Smooth muscle cell (in vitro differentiated cells): ENCODE measurements around the gene SQSTM1. TPM values are rescaled to one million over a fixed set of nuclear protein-coding genes. Genes with fewer than 3 reads are reported as not detected.
"Not testable (repeated sequence)": the region's sequence is repeated elsewhere in the genome, so short reads cannot be mapped to it uniquely, and the experiment has no call there.

Experiments
- DNase-seq: peaks from one replicate; lab custom pipeline; 2025; ENCODE audit not compliant: unreplicated experiment; lab: John Stamatoyannopoulos, UW
- H2AFZ ChIP-seq: fragments of 200-600 bp; sonication (generic); 2 replicates; pipeline ENCODE4 v1.6.0; 2016; ENCODE audit warnings: antibody characterized with exemption, low read depth, mild to moderate bottlenecking
- H3F3A ChIP-seq: fragments of 200-600 bp; sonication (generic); 2 replicates; pipeline ENCODE4 v1.6.0; 2017; ENCODE audit warnings: antibody characterized with exemption, low read depth
- H3K27ac ChIP-seq: fragments of 200-600 bp; sonication (generic); 2 replicates; pipeline ENCODE4 v1.5.1; 2016; ENCODE audit warnings: low read depth, mild to moderate bottlenecking
- H3K27me3 ChIP-seq: fragments of 200-600 bp; sonication (generic); 2 replicates; pipeline ENCODE4 v1.6.1; 2016; ENCODE audit warnings: low read depth, mild to moderate bottlenecking
- H3K36me3 ChIP-seq: fragments of 200-600 bp; sonication (generic); 2 replicates; pipeline ENCODE4 v1.5.1; 2016; ENCODE audit warnings: low read depth
- H3K4me1 ChIP-seq: fragments of 200-600 bp; sonication (generic); 2 replicates; pipeline ENCODE4 v1.5.1; 2016; ENCODE audit warnings: low read depth
- H3K4me2 ChIP-seq: fragments of 200-600 bp; sonication (generic); 2 replicates; pipeline ENCODE4 v1.6.0; 2016; ENCODE audit warnings: mild to moderate bottlenecking
- H3K4me3 ChIP-seq: fragments of 200-600 bp; sonication (generic); 2 replicates; pipeline ENCODE4 v1.5.1; 2016; ENCODE audit warnings: mild to moderate bottlenecking
- H3K79me2 ChIP-seq: fragments of 200-600 bp; sonication (generic); 2 replicates; pipeline ENCODE4 v1.6.0; 2016; ENCODE audit warnings: low read depth, mild to moderate bottlenecking
- H3K9ac ChIP-seq: fragments of 200-600 bp; sonication (generic); 2 replicates; pipeline ENCODE4 v1.6.0; 2016; ENCODE audit warnings: low read depth
- H3K9me3 ChIP-seq: fragments of 200-600 bp; sonication (generic); replicated peaks from 2 replicates; pipeline ENCODE4 v1.5.1; 2016; ENCODE audit warnings: low read depth
- H4K20me1 ChIP-seq: fragments of 200-600 bp; sonication (generic); 2 replicates; pipeline ENCODE4 v1.6.0; 2016; ENCODE audit warnings: low read depth
- CTCF ChIP-seq: fragments of 200-600 bp; sonication (generic); IDR thresholded peaks from 2 replicates; pipeline ENCODE4 v1.5.1; 2017; ENCODE audit warnings: borderline replicate concordance, mild to moderate bottlenecking, antibody characterized with exemption; ENCODE audit not compliant: insufficient read depth, poor library complexity, severe bottlenecking
- WGBS: methylation state at CpG from one replicate; pipeline ENCODE4 v1.1.7; 2016; ENCODE audit warnings: low lambda C conversion rate; 5-methylcytosine and 5-hydroxymethylcytosine counted together
- polyA plus RNA-seq: library from polyadenylated mRNA; unstranded; fragments of >200 nt; fragmentation: Nextera tagmentation; extraction: Ambion mirVana; gene quantifications from 2 replicates; pipeline ENCODE4 v1.2.1, GENCODE V29; 2016
- total RNA-seq: library from RNA; depleted of rRNA; stranded (reverse); fragments of >200 nt; gene quantifications from 2 replicates; pipeline ENCODE4 v1.2.3, GENCODE V29; 2014

The SQSTM1 gene
- total and polyA plus RNA-seq, 2 experiments from 2014 or later: 114 to 159 TPM

GRCh38 chr5:179870403-179870903 lies 49.7 kb downstream of the SQSTM1 start:
- H3K4me1 ChIP-seq: no peaks in the 10 kb centered on the region
- no peaks in the 10 kb centered on the region for H3K9me3 ChIP-seq
- H3K4me2 ChIP-seq: no peak overlapping the region
- 85% methylated on average over 17 of the region's 17 CpGs for WGBS
- no peak overlapping the region for H3K27ac ChIP-seq
- no peak overlapping the region for H3K4me3 ChIP-seq
- H3K9ac ChIP-seq: no peak overlapping the region
- H4K20me1 ChIP-seq: no peaks in the 10 kb centered on the region
- H3K27me3 ChIP-seq: no peaks in the 10 kb centered on the region
- H3K36me3 ChIP-seq: no peaks in the 10 kb centered on the region
- H3K79me2 ChIP-seq: no peaks in the 10 kb centered on the region
- DNase-seq: no peak
- H3F3A ChIP-seq: no peaks in the 10 kb centered on the region
- no peak for TF ChIP-seq CTCF
- no peak overlapping the region for H2AFZ ChIP-seq

- 97% methylated on average over 3 of the region's 3 CpGs for WGBS
- DNase-seq: no peak
- Histone ChIP-seq H3K9ac (no peak overlapping the region), H2AFZ (no peak overlapping the region), H3F3A (no peaks in the 10 kb centered on the region), H3K4me3 (no peak overlapping the region), H3K4me2 (no peak overlapping the region), H3K4me1 (no peaks in the 10 kb centered on the region), H3K27me3 (no peaks in the 10 kb centered on the region), H3K79me2 (no peaks in the 10 kb centered on the region), H3K9me3 (no peaks in the 10 kb centered on the region), H3K36me3 (no peaks in the 10 kb centered on the region), H4K20me1 (no peaks in the 10 kb centered on the region), H3K27ac (no peak overlapping the region)
- TF ChIP-seq CTCF: no peak
Measured at GRCh38 chr5:179870952-179871351, 50.2 kb downstream of the SQSTM1 start.

- not testable (repeated sequence) for H3K4me2 ChIP-seq, DNase-seq, H3K27ac ChIP-seq, H3K4me3 ChIP-seq, H3K79me2 ChIP-seq, H3K4me1 ChIP-seq, H4K20me1 ChIP-seq, H3K27me3 ChIP-seq, H2AFZ ChIP-seq, H3K36me3 ChIP-seq, H3F3A ChIP-seq, H3K9me3 ChIP-seq, H3K9ac ChIP-seq
- WGBS: over 99% methylated on average over 11 of the region's 14 CpGs
Measured at GRCh38 chr5:179871533-179871932, 50.8 kb downstream of the SQSTM1 start.

GRCh38 chr5:179872055-179872827 lies 51.5 kb downstream of the SQSTM1 start:
- H3K9me3 ChIP-seq: no peaks in the 10 kb centered on the region
- H3K4me3 ChIP-seq: no peak overlapping the region
- no peaks in the 10 kb centered on the region for H3K79me2 ChIP-seq
- no peak overlapping the region for H3K27ac ChIP-seq
- H3K4me1 ChIP-seq: no peaks in the 10 kb centered on the region
- no peak overlapping the region for H2AFZ ChIP-seq
- no peak for DNase-seq
- H3F3A ChIP-seq: no peaks in the 10 kb centered on the region
- no peaks in the 10 kb centered on the region for H4K20me1 ChIP-seq
- no peaks in the 10 kb centered on the region for H3K36me3 ChIP-seq
- H3K9ac ChIP-seq: no peak overlapping the region
- H3K27me3 ChIP-seq: no peaks in the 10 kb centered on the region
- no peak overlapping the region for H3K4me2 ChIP-seq
- no peak for TF ChIP-seq CTCF
- WGBS: 96% methylated on average over 16 of the region's 18 CpGs
